HG03520 (cell line): ENCODE results near the gene ZNF681.
"Not testable (repeated sequence)": the region's sequence is repeated elsewhere in the genome, so short reads cannot be mapped to it uniquely, and the experiment has no call there.

Experiments used
- ATAC-seq: cut with Tn5 transposase; IDR thresholded peaks from one replicate; pipeline ENCODE4 v1.9.1; 2021; ENCODE audit warnings: mild to moderate bottlenecking, moderate library complexity; ENCODE audit not compliant: unreplicated experiment

Gene ZNF681

GRCh38 chr19:23774524-23774971 lies 15.9 kb upstream of the ZNF681 start:
- no peak for ATAC-seq

- ATAC-seq: no peak
Observed at GRCh38 chr19:23774106-23774505, 15.4 kb upstream of the ZNF681 start.

- ATAC-seq: no peak
Observed at GRCh38 chr19:23772675-23773063, 14.0 kb upstream of the ZNF681 start.

- ATAC-seq: no peak
Observed at GRCh38 chr19:23771761-23772674, 13.3 kb upstream of the ZNF681 start.

GRCh38 chr19:23771316-23771715 lies 12.6 kb upstream of the ZNF681 start:
- ATAC-seq: no peak

GRCh38 chr19:23770672-23771250 lies 12.1 kb upstream of the ZNF681 start:
- no peak for ATAC-seq

GRCh38 chr19:23769691-23770468 lies 11.2 kb upstream of the ZNF681 start:
- ATAC-seq: no peak

- ATAC-seq: no peak
Observed at GRCh38 chr19:23766951-23767350, 8.3 kb upstream of the ZNF681 start.

GRCh38 chr19:23764781-23765180 lies 6.1 kb upstream of the ZNF681 start:
- ATAC-seq: no peak

GRCh38 chr19:23762884-23763711 lies 4.4 kb upstream of the ZNF681 start:
- peak; percentile 58 for ATAC-seq

GRCh38 chr19:23762548-23762883 lies 3.8 kb upstream of the ZNF681 start:
- no peak for ATAC-seq

GRCh38 chr19:23760326-23760725 lies 1.6 kb upstream of the ZNF681 start:
- not testable (repeated sequence) for ATAC-seq

GRCh38 chr19:23743633-23744232 lies 15.0 kb downstream of the ZNF681 start:
- not testable (repeated sequence) for ATAC-seq

- not testable (repeated sequence) for ATAC-seq
Observed at GRCh38 chr19:23730729-23731465, 27.8 kb downstream of the ZNF681 start.

GRCh38 chr19:23724161-23724560 lies 34.5 kb downstream of the ZNF681 start:
- ATAC-seq: not testable (repeated sequence)

GRCh38 chr19:23718802-23719201 lies 39.9 kb downstream of the ZNF681 start:
- ATAC-seq: no peak

GRCh38 chr19:23716792-23717191 lies 41.9 kb downstream of the ZNF681 start:
- ATAC-seq: no peak

- ATAC-seq: no peak
Observed at GRCh38 chr19:23709347-23709746, 49.3 kb downstream of the ZNF681 start.

- ATAC-seq: no peak
Observed at GRCh38 chr19:23706657-23707056, 52.0 kb downstream of the ZNF681 start.

- ATAC-seq: no peak
Observed at GRCh38 chr19:23699521-23699860, 59.2 kb downstream of the ZNF681 start.
